Skeletal muscle tissue (tissue), 5 donors: ENCODE measurements around the gene CCNB2. TPM values are rescaled to one million over a fixed set of nuclear protein-coding genes. Genes with fewer than 3 reads are reported as not detected.

Source experiments
- H3K27ac ChIP-seq: one replicate; pipeline ENCODE4 v1.7.0; 2013; ENCODE audit warnings: mild to moderate bottlenecking, low read depth, low read length, inconsistent platforms
- H3K27me3 ChIP-seq, 3 donors: one replicate each; pipeline ENCODE4 v1.7.0; 2013; ENCODE audit warnings: low read length in 3 of 3; ENCODE audit not compliant: control insufficient read depth in 3 of 3, insufficient read depth in 3 of 3
- H3K36me3 ChIP-seq, 3 donors: one replicate each; pipeline ENCODE4 v1.7.0; 2013; ENCODE audit warnings: low read length in 3 of 3; ENCODE audit not compliant: control insufficient read depth in 3 of 3, insufficient read depth in 3 of 3
- H3K4me1 ChIP-seq, 3 donors: one replicate each; pipeline ENCODE4 v1.7.0; 2013; ENCODE audit warnings: low read length in 3 of 3, mild to moderate bottlenecking in 3 of 3; ENCODE audit not compliant: control insufficient read depth in 3 of 3, insufficient read depth in 3 of 3
- H3K4me3 ChIP-seq, 3 donors: one replicate each; pipeline ENCODE4 v1.7.0; 2013; ENCODE audit warnings: low read length in 3 of 3
- H3K9ac ChIP-seq, 3 donors: one replicate each; pipeline ENCODE4 v1.7.0; 2013; ENCODE audit warnings: low read length in 3 of 3, mild to moderate bottlenecking in 3 of 3, moderate library complexity in 2 of 3, low read depth in 1 of 3
- H3K9me3 ChIP-seq, 3 donors: one replicate each; pipeline ENCODE4 v1.7.0; 2013; ENCODE audit warnings: low read length in 3 of 3; ENCODE audit not compliant: control insufficient read depth in 3 of 3
- small RNA-seq: library from RNA; depleted of rRNA; stranded (forward); fragments of <200 nt; gene quantifications from one replicate; pipeline ENCODE3, GENCODE V24; 2014
- total RNA-seq: library from RNA; depleted of rRNA; stranded (reverse); fragments of >200 nt; gene quantifications from one replicate; pipeline ENCODE4 v1.2.3, GENCODE V29; 2014
- donor health status: Osteomylitis.

CCNB2 gene
- total RNA-seq, 1 donor from 2014 or later, result 7.8 TPM

DNA sequence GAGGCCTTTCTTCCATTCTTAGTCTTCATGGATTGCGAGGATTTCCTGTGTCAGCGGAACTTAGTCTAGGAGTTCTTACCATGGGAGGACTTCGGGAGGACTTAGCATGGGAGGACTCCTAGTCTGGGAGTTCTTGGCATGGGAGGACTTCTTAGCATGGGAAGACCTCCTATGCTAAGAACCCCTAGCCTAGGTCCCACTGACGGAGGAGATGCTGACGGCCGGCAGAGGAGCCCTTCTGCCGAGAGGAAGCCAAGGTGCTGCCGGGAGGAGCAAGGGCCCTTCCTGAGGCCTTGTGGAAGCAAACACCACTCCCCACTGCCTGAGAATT is 66.1 kb downstream of the CCNB2 start:
- Histone ChIP-seq H3K27ac (peak overlapping the region; percentile 11), H3K4me1 (peaks cover 7 to 14% (median 12%) of the 10 kb centered on the region in 3 donors), H3K9me3 (no peaks in the 10 kb centered on the region), H3K9ac (no peak overlapping the region), H3K27me3 (no peaks in the 10 kb centered on the region), H3K4me3 (no peak overlapping the region), H3K36me3 (peaks cover 8 to 15% (median 12%) of the 10 kb centered on the region in 3 donors)

DNA sequence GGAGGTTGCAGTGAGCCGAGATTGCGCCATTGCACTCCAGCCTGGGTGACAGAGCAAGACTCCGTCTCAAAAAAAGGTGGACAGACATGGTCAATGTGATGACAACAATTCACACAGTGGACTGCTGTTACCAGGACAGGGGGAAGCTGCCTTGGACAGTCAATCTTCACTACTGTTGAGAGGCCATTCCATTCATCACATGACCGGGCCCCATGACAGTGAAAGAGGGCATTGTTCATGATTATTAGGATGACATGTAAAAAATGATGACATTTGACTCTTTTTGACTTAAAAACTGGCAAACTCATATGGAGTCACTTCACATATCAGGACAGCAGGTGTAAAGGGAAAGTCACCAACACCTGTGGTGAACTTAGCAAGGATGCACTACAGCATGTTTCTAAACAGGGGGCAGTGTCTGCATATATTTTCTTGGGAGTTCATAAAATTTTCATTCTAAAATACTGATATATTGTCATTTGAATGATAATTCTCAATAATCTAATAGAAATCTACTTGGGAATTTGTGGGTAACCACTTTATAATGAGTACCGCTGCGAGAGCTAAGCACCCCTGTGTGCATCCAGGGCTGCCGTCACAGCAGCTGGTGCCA is 67.4 kb downstream of the CCNB2 start:
- Histone ChIP-seq H3K9ac (no peak overlapping the region), H3K4me1 (peaks cover 7 to 14% (median 12%) of the 10 kb centered on the region in 3 donors), H3K27me3 (no peaks in the 10 kb centered on the region), H3K4me3 (no peak overlapping the region), H3K9me3 (no peaks in the 10 kb centered on the region), H3K36me3 (peaks cover 8 to 14% (median 13%) of the 10 kb centered on the region in 3 donors), H3K27ac (no peak overlapping the region)

DNA sequence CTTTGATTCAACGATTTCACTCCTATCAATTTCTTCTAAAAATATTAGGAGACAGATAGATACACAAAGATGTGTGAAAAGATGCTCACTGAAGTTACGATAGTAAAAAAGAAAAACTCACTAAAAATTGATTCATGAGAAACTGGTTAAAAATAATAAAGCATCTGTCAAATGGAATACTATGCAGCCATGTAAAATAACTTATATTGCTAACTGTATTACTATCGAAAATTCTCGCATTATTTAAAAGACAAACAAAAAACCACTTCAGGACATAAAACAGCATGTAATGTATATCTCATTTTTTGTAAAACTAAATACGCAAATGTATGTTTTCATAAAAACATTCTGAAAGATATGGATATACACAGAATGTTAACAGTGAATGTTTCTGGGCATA is 68.2 kb downstream of the CCNB2 start:
- no peaks in the 10 kb centered on the region for H3K9me3 ChIP-seq
- H3K36me3 ChIP-seq, result peaks cover 11 to 21% (median 13%) of the 10 kb centered on the region in 3 donors
- no peaks in the 10 kb centered on the region for H3K27me3 ChIP-seq
- H3K4me3 ChIP-seq, result no peak overlapping the region
- no peak overlapping the region for H3K9ac ChIP-seq
- H3K27ac ChIP-seq, result no peak overlapping the region
- peaks cover 7 to 14% (median 12%) of the 10 kb centered on the region in 3 donors for H3K4me1 ChIP-seq

DNA sequence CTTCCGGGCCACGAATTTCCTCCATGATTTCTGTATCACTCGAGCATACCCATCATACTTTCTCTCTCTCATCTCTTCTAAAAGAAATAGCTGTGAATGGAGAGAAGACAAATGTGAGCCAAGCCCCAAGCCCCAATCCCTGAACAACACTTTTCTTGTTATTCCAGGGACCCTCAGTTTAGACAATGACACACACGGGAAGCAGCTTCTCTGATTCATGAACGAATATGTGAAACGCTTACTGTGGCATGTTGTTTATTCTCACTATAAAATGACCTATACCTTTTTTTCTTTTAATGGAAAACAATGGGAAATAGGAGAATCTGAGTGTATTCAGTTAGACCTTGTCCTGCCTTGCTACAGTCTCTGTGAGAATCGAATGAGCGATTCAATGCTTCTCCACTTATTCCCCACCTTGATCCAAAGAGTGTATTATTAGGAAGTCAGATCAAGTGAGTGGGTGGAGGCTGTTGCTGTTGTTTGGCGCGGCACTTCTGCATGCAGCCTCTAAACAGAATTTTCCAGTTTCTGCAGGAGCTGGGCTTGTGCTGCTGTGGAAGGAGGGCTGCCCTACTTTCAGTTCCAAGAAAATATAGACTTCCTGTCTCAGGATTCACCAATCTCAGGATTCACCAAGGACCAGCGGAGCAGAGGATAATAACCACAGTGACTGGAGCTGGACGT is 69.3 kb downstream of the CCNB2 start:
- H3K27ac ChIP-seq, result no peak overlapping the region
- no peaks in the 10 kb centered on the region for H3K9me3 ChIP-seq
- no peak overlapping the region for H3K9ac ChIP-seq
- no peak overlapping the region for H3K4me3 ChIP-seq
- H3K27me3 ChIP-seq, result no peaks in the 10 kb centered on the region
- H3K4me1 ChIP-seq, result peaks cover 14 to 21% (median 16%) of the 10 kb centered on the region in 3 donors
- peaks cover 11 to 21% (median 13%) of the 10 kb centered on the region in 3 donors for H3K36me3 ChIP-seq

Small RNAs within 50 kb of the gene (small RNA-seq; reads per million reads assigned to genes)
- 0.37 reads per million, percentile 46 among the genes with 10 or more reads in this experiment for gene MIR2116

Other genes starting within 250 kb of the CCNB2 start
- gene SLTM, start 171.5 kb upstream of the CCNB2 start, total RNA-seq, result 63.7 TPM
- 17.7 TPM for gene RNF111, start 117.5 kb upstream of the CCNB2 start, total RNA-seq
- not detected for gene LDHAL6B, start 101.7 kb downstream of the CCNB2 start, total RNA-seq